HEK293T (cell line): ENCODE measurements around the gene SPATA13.

Experiments
- BHLHE40 ChIP-seq: fragments of 450-650 bp; IDR thresholded peaks from 2 replicates; pipeline ENCODE4 v1.6.1; 2016; ENCODE audit warnings: mild to moderate bottlenecking, moderate library complexity, borderline replicate concordance
- FOXA1 ChIP-seq: fragments of 450-650 bp; IDR thresholded peaks from 2 replicates; pipeline ENCODE4 v1.6.1; 2016; ENCODE audit warnings: mild to moderate bottlenecking
- LEF1 ChIP-seq: fragments of 450-650 bp; IDR thresholded peaks from 2 replicates; pipeline ENCODE4 v1.6.1; 2017; ENCODE audit warnings: mild to moderate bottlenecking, borderline replicate concordance

DNA sequence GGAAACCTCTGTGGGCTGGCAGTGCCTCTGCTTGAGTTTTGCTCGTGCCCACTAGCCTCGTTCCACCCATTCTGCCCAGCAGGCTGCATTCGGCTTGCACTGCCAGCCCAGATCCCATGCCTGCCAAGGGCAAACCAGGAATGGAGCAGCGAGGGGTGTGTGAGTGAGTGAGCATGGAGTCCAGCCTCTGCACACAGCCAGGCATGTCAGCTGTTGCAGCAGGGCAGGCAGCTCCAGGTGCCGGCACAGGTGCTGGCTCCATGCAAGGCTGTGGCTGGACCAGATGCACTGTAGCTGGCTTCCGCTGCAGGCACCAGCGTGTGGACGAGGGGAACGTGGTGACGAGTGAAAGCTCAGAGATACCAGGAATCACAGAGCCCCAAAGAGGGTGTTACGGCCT is 64.5 kb downstream of the SPATA13 start:
- TF ChIP-seq FOXA1 (no peak), LEF1 (no peak), BHLHE40 (no peak)
